Calu3 (cell line): ENCODE results near the gene MAGI3. TPM values are rescaled to one million over a fixed set of nuclear protein-coding genes. Genes with fewer than 3 reads are reported as not detected.

Source experiments
- BruUV-seq: library from RNA; stranded (reverse); fragments of 400-500 nt; replicated peaks from 2 replicates; lab custom pipeline; 2021; lab: Mats Ljungman, UMichigan
- CTCF ChIA-PET: fragments of 300-600 bp; sonication (Branson Sonifier 250); formaldehyde crosslinking; loops from one replicate; lab custom pipeline; 2022; ENCODE audit warnings: antibody characterized with exemption; lab: Charles Lee
- DNase-seq: peaks from one replicate; pipeline ENCODE4 v3.0.0; 2022
- H3K27ac Mint-ChIP-seq: one replicate; pipeline ENCODE4 v1.8.0; 2022; ENCODE audit warnings: mixed read lengths; ENCODE audit not compliant: unreplicated experiment
- H3K27me3 Mint-ChIP-seq: one replicate; pipeline ENCODE4 v1.8.0; 2022; ENCODE audit warnings: mixed read lengths; ENCODE audit not compliant: unreplicated experiment
- H3K36me3 Mint-ChIP-seq: one replicate; pipeline ENCODE4 v1.8.0; 2022; ENCODE audit warnings: mild to moderate bottlenecking, moderate library complexity, mixed read lengths; ENCODE audit not compliant: insufficient read depth, unreplicated experiment
- H3K4me1 Mint-ChIP-seq: one replicate; pipeline ENCODE4 v1.8.0; 2022; ENCODE audit warnings: mild to moderate bottlenecking, low read depth, mixed read lengths; ENCODE audit not compliant: unreplicated experiment
- H3K4me3 Mint-ChIP-seq: one replicate; pipeline ENCODE4 v1.8.0; 2022; ENCODE audit warnings: mild to moderate bottlenecking, low read depth, moderate library complexity, mixed read lengths; ENCODE audit not compliant: unreplicated experiment
- H3K9me3 Mint-ChIP-seq: one replicate; pipeline ENCODE4 v1.8.0; 2022; ENCODE audit warnings: low read depth, mixed read lengths; ENCODE audit not compliant: unreplicated experiment
- intact Hi-C: fragments of 100-400 bp; cut with micrococcal nuclease; formaldehyde crosslinking; loops from one replicate; pipeline ENCODE4 v1.10.0; 2022; ENCODE audit not compliant: unreplicated experiment
- total RNA-seq: library from RNA; stranded (reverse); gene quantifications from 2 replicates; pipeline ENCODE4 v1.2.3, GENCODE V29; 2022
- TF ChIP-seq, protein P1 (sequence below): fragments of 200-600 bp; IDR thresholded peaks from one replicate; pipeline ENCODE4 v1.8.0; 2022; ENCODE audit warnings: antibody characterized with exemption; ENCODE audit not compliant: unreplicated experiment

The MAGI3 gene
- total RNA-seq, 1 experiment from 2014 or later, result 14.2 TPM

DNA sequence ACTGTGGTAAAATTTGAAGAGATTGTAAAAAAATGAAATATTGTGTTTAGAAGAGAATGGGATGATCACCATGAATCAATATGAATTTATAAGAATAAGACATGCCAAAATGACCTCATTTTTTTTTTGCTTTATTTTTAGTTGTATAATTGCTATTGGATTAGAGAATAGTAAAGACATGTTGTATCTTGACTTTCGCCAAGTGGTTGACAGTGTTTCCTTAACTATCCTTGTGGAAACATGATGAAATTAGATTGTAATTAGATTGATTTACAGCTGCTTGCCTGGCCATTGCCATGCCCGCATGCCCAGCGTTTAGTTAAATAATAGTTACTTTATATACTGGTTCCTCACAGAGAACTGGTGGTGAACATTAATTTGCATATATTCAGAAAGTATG, 154.9 kb downstream of the MAGI3 start:
- no peaks in the 10 kb centered on the region for H3K27me3 Mint-ChIP-seq
- CTCF ChIA-PET, result no interaction called here
- H3K9me3 Mint-ChIP-seq, result no peaks in the 10 kb centered on the region
- TF ChIP-seq, protein P1, sequence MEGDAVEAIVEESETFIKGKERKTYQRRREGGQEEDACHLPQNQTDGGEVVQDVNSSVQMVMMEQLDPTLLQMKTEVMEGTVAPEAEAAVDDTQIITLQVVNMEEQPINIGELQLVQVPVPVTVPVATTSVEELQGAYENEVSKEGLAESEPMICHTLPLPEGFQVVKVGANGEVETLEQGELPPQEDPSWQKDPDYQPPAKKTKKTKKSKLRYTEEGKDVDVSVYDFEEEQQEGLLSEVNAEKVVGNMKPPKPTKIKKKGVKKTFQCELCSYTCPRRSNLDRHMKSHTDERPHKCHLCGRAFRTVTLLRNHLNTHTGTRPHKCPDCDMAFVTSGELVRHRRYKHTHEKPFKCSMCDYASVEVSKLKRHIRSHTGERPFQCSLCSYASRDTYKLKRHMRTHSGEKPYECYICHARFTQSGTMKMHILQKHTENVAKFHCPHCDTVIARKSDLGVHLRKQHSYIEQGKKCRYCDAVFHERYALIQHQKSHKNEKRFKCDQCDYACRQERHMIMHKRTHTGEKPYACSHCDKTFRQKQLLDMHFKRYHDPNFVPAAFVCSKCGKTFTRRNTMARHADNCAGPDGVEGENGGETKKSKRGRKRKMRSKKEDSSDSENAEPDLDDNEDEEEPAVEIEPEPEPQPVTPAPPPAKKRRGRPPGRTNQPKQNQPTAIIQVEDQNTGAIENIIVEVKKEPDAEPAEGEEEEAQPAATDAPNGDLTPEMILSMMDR, result no peak
- H3K4me1 Mint-ChIP-seq, result no peaks in the 10 kb centered on the region
- intact Hi-C loops, result no loop called here
- no peak for DNase-seq
- no TSS peak for BruUV-seq
- no peaks in the 10 kb centered on the region for H3K36me3 Mint-ChIP-seq
- no peak overlapping the region for H3K27ac Mint-ChIP-seq
- no peak overlapping the region for H3K4me3 Mint-ChIP-seq

DNA sequence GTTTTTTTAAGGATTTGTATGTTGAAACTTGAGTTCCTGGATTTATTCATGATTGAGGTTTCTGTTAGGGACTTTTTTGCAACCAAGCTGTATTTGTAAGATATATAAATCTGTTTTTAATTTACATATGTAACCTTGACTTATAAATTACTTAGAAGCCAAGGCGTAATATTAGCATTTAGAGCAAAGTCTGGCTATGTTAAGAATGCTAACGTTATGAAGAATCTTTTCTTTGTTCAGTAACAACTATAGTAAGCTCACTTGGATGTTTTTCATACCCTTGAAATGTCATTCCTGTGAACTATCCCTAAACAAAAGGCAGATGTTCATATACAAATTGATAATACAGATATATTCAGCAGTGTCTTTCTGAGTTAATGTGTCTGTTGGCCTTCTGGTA, 155.3 kb downstream of the MAGI3 start:
- Mint-ChIP-seq H3K27ac (no peak overlapping the region), H3K4me3 (no peak overlapping the region), H3K4me1 (no peaks in the 10 kb centered on the region), H3K9me3 (no peaks in the 10 kb centered on the region), H3K27me3 (no peaks in the 10 kb centered on the region), H3K36me3 (no peaks in the 10 kb centered on the region)
- no peak for DNase-seq
- CTCF ChIA-PET, result no interaction called here
- TF ChIP-seq, protein P1, result no peak
- BruUV-seq, result no TSS peak
- intact Hi-C loops, result no loop called here

DNA sequence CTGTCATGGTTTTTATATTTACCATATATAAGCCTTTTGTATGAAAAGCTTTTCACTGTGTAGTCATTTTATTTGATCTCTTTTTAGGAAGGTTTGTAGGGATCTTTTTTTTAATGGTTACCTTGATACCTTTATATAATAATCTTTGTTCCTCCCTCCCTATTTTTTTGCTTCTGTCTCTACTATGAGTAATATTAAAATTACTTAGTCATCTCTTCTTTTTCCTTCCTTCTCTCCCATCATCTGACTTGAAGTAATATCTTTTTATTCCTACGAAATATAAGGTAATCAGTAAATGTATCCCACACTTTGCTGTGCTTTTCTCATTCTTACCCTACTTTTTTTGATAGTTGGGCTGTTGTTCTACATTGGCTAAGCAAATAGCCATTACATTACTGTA, 161.4 kb downstream of the MAGI3 start:
- no TSS peak for BruUV-seq
- CTCF ChIA-PET, result no interaction called here
- TF ChIP-seq, protein P1, result no peak

DNA sequence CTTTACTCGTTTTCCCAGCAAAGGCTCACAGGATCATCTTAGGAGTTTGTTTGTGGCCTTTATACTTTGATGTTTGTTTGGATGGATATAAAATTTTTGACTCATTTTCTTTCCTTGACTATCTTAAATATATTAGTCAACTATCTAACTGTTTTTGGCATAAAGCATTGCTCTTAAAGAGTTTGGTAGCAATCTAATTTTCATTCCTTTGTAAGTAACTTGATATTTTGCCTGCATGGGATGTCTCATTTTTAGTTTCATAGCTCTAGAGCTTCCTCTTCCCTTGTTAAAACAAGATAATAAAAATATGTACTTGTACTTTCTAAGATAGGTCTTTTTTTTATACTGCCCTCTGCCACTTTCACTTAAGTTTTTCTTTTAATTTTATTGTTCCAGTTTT, 161.9 kb downstream of the MAGI3 start:
- no TSS peak for BruUV-seq
- no peak for DNase-seq
- Mint-ChIP-seq H3K4me1 (peaks cover 12% of the 10 kb centered on the region), H3K9me3 (peaks cover 4% of the 10 kb centered on the region), H3K27me3 (no peaks in the 10 kb centered on the region), H3K27ac (no peak overlapping the region), H3K4me3 (no peak overlapping the region), H3K36me3 (no peaks in the 10 kb centered on the region)
- CTCF ChIA-PET, result no interaction called here
- TF ChIP-seq, protein P1, result no peak
- intact Hi-C loops, result no loop called here

More for the DNA sequence above, 161.4 kb downstream of the MAGI3 start:
- no peak overlapping the region for H3K4me3 Mint-ChIP-seq
- DNase-seq, result no peak
- H3K9me3 Mint-ChIP-seq, result peaks cover 4% of the 10 kb centered on the region
- H3K27ac Mint-ChIP-seq, result no peak overlapping the region
- no peaks in the 10 kb centered on the region for H3K27me3 Mint-ChIP-seq
- H3K36me3 Mint-ChIP-seq, result no peaks in the 10 kb centered on the region
- peaks cover 12% of the 10 kb centered on the region for H3K4me1 Mint-ChIP-seq
- intact Hi-C loops, result no loop called here
